IMR-90 (cell line): ENCODE measurements around the gene HOATZ. TPM values are rescaled to one million over a fixed set of nuclear protein-coding genes. Genes with fewer than 3 reads are reported as not detected.

ENCODE experiments used
- ATAC-seq: fragments of 200-7000 bp; cut with Tn5 transposase; 2 replicates; pipeline ENCODE4 v1.9.1; 2020; ENCODE audit warnings: low read depth, mild to moderate bottlenecking, moderate library complexity
- BruUV-seq: library from RNA; stranded (reverse); fragments of 400-500 nt; replicated peaks from 2 replicates; lab custom pipeline; 2021; lab: Mats Ljungman, UMichigan
- CTCF ChIA-PET: fragments of 300-600 bp; formaldehyde crosslinking; extraction: SDS; loops from one replicate; lab custom pipeline; 2021; ENCODE audit warnings: antibody characterized with exemption; lab: Yijun Ruan, JAX
- POLR2A ChIA-PET: fragments of 300-600 bp; sonication (Branson Sonifier 250); formaldehyde crosslinking; loops from one replicate; lab custom pipeline; 2022; ENCODE audit warnings: antibody characterized with exemption; ENCODE audit not compliant: unreplicated experiment; lab: Charles Lee
- DNase-seq: peaks from one replicate; pipeline ENCODE4 v3.0.0; 2013
- H2AFZ ChIP-seq: replicated peaks from 2 replicates; pipeline ENCODE3; 2013; ENCODE audit warnings: low read length, mild to moderate bottlenecking; ENCODE audit not compliant: poor library complexity
- H2AK5ac ChIP-seq: 2 replicates; pipeline ENCODE4 v1.6.1; 2013; ENCODE audit warnings: low read depth, low read length, inconsistent platforms
- H2AK9ac ChIP-seq: replicated peaks from 2 replicates; pipeline ENCODE3; 2013; ENCODE audit warnings: mild to moderate bottlenecking, low read depth, low read length, moderate library complexity; ENCODE audit not compliant: poor library complexity
- H2BK120ac ChIP-seq: 2 replicates; pipeline ENCODE4 v1.6.1; 2013; ENCODE audit warnings: low read depth, low read length, inconsistent platforms
- H2BK15ac ChIP-seq: 3 replicates; pipeline ENCODE4 v1.6.1; 2013; ENCODE audit warnings: low read depth, low read length, inconsistent platforms
- H2BK20ac ChIP-seq: 2 replicates; pipeline ENCODE4 v1.6.1; 2013; ENCODE audit warnings: low read depth, mild to moderate bottlenecking, inconsistent platforms, low read length, moderate library complexity
- H2BK5ac ChIP-seq: 2 replicates; pipeline ENCODE4 v1.6.1; 2013; ENCODE audit warnings: mild to moderate bottlenecking, low read depth, low read length, inconsistent platforms; ENCODE audit not compliant: poor library complexity, severe bottlenecking
- H3K14ac ChIP-seq: replicated peaks from 2 replicates; pipeline ENCODE4 v1.6.1; 2013; ENCODE audit warnings: low read depth, low read length, inconsistent platforms
- H3K18ac ChIP-seq: 2 replicates; pipeline ENCODE4 v1.6.1; 2013; ENCODE audit warnings: low read depth, low read length, control low read depth
- H3K23ac ChIP-seq: 2 replicates; pipeline ENCODE4 v1.6.1; 2013; ENCODE audit warnings: low read depth, low read length, inconsistent platforms
- H3K27ac ChIP-seq: 2 replicates; pipeline ENCODE4 v1.5.1; 2013; ENCODE audit warnings: mild to moderate bottlenecking, control low read depth, low read length; ENCODE audit not compliant: insufficient read depth
- H3K27me3 ChIP-seq: 2 replicates; pipeline ENCODE4 v1.6.1; 2013; ENCODE audit warnings: low read length; ENCODE audit not compliant: control insufficient read depth, insufficient read depth
- H3K36me3 ChIP-seq: 2 replicates; pipeline ENCODE4 v1.6.1; 2013; ENCODE audit warnings: low read length, mixed read lengths; ENCODE audit not compliant: control insufficient read depth, insufficient read depth
- H3K4ac ChIP-seq: 2 replicates; pipeline ENCODE4 v1.6.1; 2013; ENCODE audit warnings: low read depth, low read length, inconsistent platforms
- H3K4me1 ChIP-seq: 2 replicates; pipeline ENCODE4 v1.6.1; 2013; ENCODE audit warnings: low read length, mixed read lengths; ENCODE audit not compliant: control insufficient read depth, insufficient read depth
- H3K4me2 ChIP-seq: 2 replicates; pipeline ENCODE4 v1.6.1; 2013; ENCODE audit warnings: low read depth, mild to moderate bottlenecking, control low read depth, low read length, moderate library complexity
- H3K4me3 ChIP-seq: 2 replicates; pipeline ENCODE4 v1.5.1; 2013; ENCODE audit warnings: low read depth, mild to moderate bottlenecking, control low read depth, low read length, moderate library complexity; ENCODE audit not compliant: insufficient read depth
- H3K56ac ChIP-seq: 2 replicates; pipeline ENCODE4 v1.6.1; 2013; ENCODE audit warnings: low read length, inconsistent platforms; ENCODE audit not compliant: insufficient read depth; ENCODE audit errors: extremely low read depth
- H3K79me1 ChIP-seq, 2 experiments: 2 replicates each; pipeline ENCODE4 v1.6.1; 2013; ENCODE audit warnings: low read length in 2 of 2, inconsistent platforms in 1 of 2, low read depth in 1 of 2
- H3K9ac ChIP-seq: 2 replicates; pipeline ENCODE4 v1.6.1; 2013; ENCODE audit warnings: low read depth, low read length, control low read depth
- H3K9me1 ChIP-seq: 2 replicates; pipeline ENCODE4 v1.6.1; 2013; ENCODE audit warnings: low read length, inconsistent platforms; ENCODE audit not compliant: insufficient read depth
- H3K9me3 ChIP-seq: 2 replicates; pipeline ENCODE4 v1.6.1; 2013; ENCODE audit warnings: low read length; ENCODE audit not compliant: control insufficient read depth, insufficient read depth
- H4K20me1 ChIP-seq: 2 replicates; pipeline ENCODE4 v1.6.1; 2013; ENCODE audit warnings: low read length, inconsistent platforms; ENCODE audit not compliant: insufficient read depth
- H4K5ac ChIP-seq: 2 replicates; pipeline ENCODE4 v1.6.1; 2013; ENCODE audit warnings: mild to moderate bottlenecking, low read depth, low read length, control low read depth
- H4K8ac ChIP-seq, 2 experiments: 2 replicates each; pipeline ENCODE4 v1.6.1; 2013; ENCODE audit warnings: low read depth in 2 of 2, low read length in 2 of 2, control low read depth in 1 of 2, inconsistent platforms in 1 of 2
- H4K91ac ChIP-seq: 2 replicates; pipeline ENCODE4 v1.6.1; 2013; ENCODE audit warnings: low read depth, low read length, inconsistent platforms; ENCODE audit not compliant: insufficient read depth
- CHD1 ChIP-seq: IDR thresholded peaks from 2 replicates; pipeline ENCODE4 v1.6.1; 2012; ENCODE audit warnings: low read depth, low read length, improper control_type of control experiment
- MAFK ChIP-seq: IDR thresholded peaks from 2 replicates; pipeline ENCODE4 v1.6.1; 2012; ENCODE audit warnings: low read depth, low read length, improper control_type of control experiment
- WGBS, 2 experiments: methylation state at CpG; one replicate each; pipeline versions ENCODE4 v1.1.5 to v1.1.7; 2013; ENCODE audit warnings: missing lambda C conversion rate in 2 of 2; ENCODE audit not compliant: insufficient read length in 1 of 2; ENCODE audit errors: extremely low coverage in 2 of 2; 5-methylcytosine and 5-hydroxymethylcytosine counted together
- dilution Hi-C: fragments of 300-500 bp; cut with HindIII; formaldehyde crosslinking; loops from one replicate; pipeline ENCODE4 v1.14.3; 2018; ENCODE audit warnings: low sequenced_read_pairs; ENCODE audit not compliant: unreplicated experiment
- in situ Hi-C: fragments of 300-500 bp; cut with MboI; formaldehyde crosslinking; loops from 3 replicates; pipeline ENCODE4 v1.14.3; 2019; ENCODE audit warnings: low sequenced_read_pairs, inconsistent platforms, mixed read lengths
- intact Hi-C: fragments of 100-400 bp; cut with micrococcal nuclease; formaldehyde crosslinking; loops from 2 replicates; pipeline ENCODE4 v1.10.0; 2022
- polyA plus RNA-seq, 3 experiments: library from polyadenylated mRNA; depleted of rRNA; stranded (reverse); fragments of >200 nt; gene quantifications; 2 replicates each; pipeline ENCODE4 v1.2.3, GENCODE V29; 2012; ENCODE audit warnings: low replicate concordance in 1 of 3
- total RNA-seq: library from RNA; depleted of rRNA; stranded (reverse); fragments of >200 nt; gene quantifications from 2 replicates; pipeline ENCODE4 v1.2.3, GENCODE V29; 2012

Gene HOATZ
- total and polyA plus RNA-seq, 2 of the 4 experiments (the other 2 are of a cell fraction) = not detected

GRCh38 chr11:111561306-111561705, 46.7 kb downstream of the HOATZ start:
- peaks cover 15% of the 10 kb centered on the region for H3K9me1 ChIP-seq
- ChIA-PET POLR2A (no interaction called here), CTCF (interaction anchor here (1.0 to 1.4 kb wide), 2 partner anchors 107 to 280 kb away, joined by 3 read pairs; no protein-coding TSS in a partner anchor)
- H4K91ac ChIP-seq = peak overlapping the region; percentile 79
- H2AK9ac ChIP-seq = no peak overlapping the region
- H3K4me3 ChIP-seq = no peak overlapping the region
- in situ Hi-C loops (no loop called here), dilution Hi-C loops (no loop called here), intact Hi-C loops (no loop called here)
- H2AFZ ChIP-seq = no peak overlapping the region
- H3K9me3 ChIP-seq = no peaks in the 10 kb centered on the region
- H3K27ac ChIP-seq = peak overlapping the region; percentile 75
- H4K20me1 ChIP-seq = peaks cover 3% of the 10 kb centered on the region; the same call in 1 of the 2 replicates
- peak overlapping the region; percentile 93; the same call in 1 of the 2 replicates for H2AK5ac ChIP-seq
- H3K18ac ChIP-seq = peak overlapping the region; percentile 91; the same call in 1 of the 2 replicates
- H4K8ac ChIP-seq = peak overlapping the region; percentile 38 to 43
- 80% methylated on average over 1 of the region's 3 CpGs; no CpG with 5 or more reads in 1 of the 2 experiments for WGBS, 2 experiments
- no peak for DNase-seq
- H3K79me1 ChIP-seq = peaks cover 6 to 26% of the 10 kb centered on the region in 2 experiments
- H2BK15ac ChIP-seq = peak overlapping the region; percentile 95
- H3K27me3 ChIP-seq = no peaks in the 10 kb centered on the region
- H3K4ac ChIP-seq = peak overlapping the region; percentile 79
- BruUV-seq = no TSS peak
- H3K4me1 ChIP-seq = peaks cover 39% of the 10 kb centered on the region
- H2BK20ac ChIP-seq = peak overlapping the region; percentile 95
- ATAC-seq = no peak
- H3K4me2 ChIP-seq = peak overlapping the region; percentile 16; the same call in 1 of the 2 replicates
- H3K9ac ChIP-seq = peak overlapping the region; percentile 15; the same call in 1 of the 2 replicates
- H2BK5ac ChIP-seq = peak overlapping the region; percentile 98
- H4K5ac ChIP-seq = peak overlapping the region; percentile 65; the same call in 1 of the 2 replicates
- peak overlapping the region; percentile 19; the same call in 1 of the 2 replicates for H3K23ac ChIP-seq
- peak overlapping the region; percentile 16 for H3K56ac ChIP-seq
- H3K14ac ChIP-seq = peak overlapping the region; percentile 65
- TF ChIP-seq CHD1 = no peak
- peak; percentile 15; the same call in 1 of the 2 replicates for TF ChIP-seq MAFK
- peak overlapping the region; percentile 94 for H2BK120ac ChIP-seq
- H3K36me3 ChIP-seq = peaks cover 29% of the 10 kb centered on the region
